Chondrocyte (in vitro differentiated cells): ENCODE results near the gene IL1F10. TPM values are rescaled to one million over a fixed set of nuclear protein-coding genes. Genes with fewer than 3 reads are reported as not detected.

Experiments
- DNase-seq: peaks from one replicate; pipeline ENCODE4 v3.0.0; 2021; ENCODE audit warnings: mixed read lengths, low spot score
- H3K27ac Mint-ChIP-seq: one replicate; pipeline ENCODE4 v1.8.0; 2021; ENCODE audit warnings: mild to moderate bottlenecking, moderate library complexity, mixed read lengths; ENCODE audit not compliant: unreplicated experiment
- H3K27me3 Mint-ChIP-seq: 2 replicates; pipeline ENCODE4 v1.8.0; 2021; ENCODE audit warnings: low read depth, mixed read lengths
- H3K36me3 Mint-ChIP-seq: 2 replicates; pipeline ENCODE4 v1.8.0; 2021; ENCODE audit warnings: low read depth, mixed read lengths
- H3K4me1 Mint-ChIP-seq: 2 replicates; pipeline ENCODE4 v1.8.0; 2021; ENCODE audit warnings: low read depth, mild to moderate bottlenecking, mixed read lengths
- H3K4me3 Mint-ChIP-seq: one replicate; pipeline ENCODE4 v1.8.0; 2021; ENCODE audit warnings: mild to moderate bottlenecking, moderate library complexity, mixed read lengths; ENCODE audit not compliant: unreplicated experiment
- H3K9me3 Mint-ChIP-seq: 2 replicates; pipeline ENCODE4 v1.8.0; 2021; ENCODE audit warnings: low read depth, mixed read lengths
- total RNA-seq: library from RNA; stranded (reverse); gene quantifications from 3 replicates; pipeline ENCODE4 v1.2.1, GENCODE V29; 2021
- TF ChIP-seq, protein P1 (sequence below): fragments of 200-600 bp; sonication (generic); IDR thresholded peaks from 2 replicates; pipeline ENCODE4 v1.5.0; 2021; ENCODE audit warnings: antibody characterized with exemption, mild to moderate bottlenecking, moderate library complexity

IL1F10 gene
- total RNA-seq, 1 donor from 2014 or later, result not detected

- no peaks in the 10 kb centered on the region for H3K36me3 Mint-ChIP-seq
- H3K4me1 Mint-ChIP-seq, result no peaks in the 10 kb centered on the region
- DNase-seq, result no peak
- TF ChIP-seq, protein P1, sequence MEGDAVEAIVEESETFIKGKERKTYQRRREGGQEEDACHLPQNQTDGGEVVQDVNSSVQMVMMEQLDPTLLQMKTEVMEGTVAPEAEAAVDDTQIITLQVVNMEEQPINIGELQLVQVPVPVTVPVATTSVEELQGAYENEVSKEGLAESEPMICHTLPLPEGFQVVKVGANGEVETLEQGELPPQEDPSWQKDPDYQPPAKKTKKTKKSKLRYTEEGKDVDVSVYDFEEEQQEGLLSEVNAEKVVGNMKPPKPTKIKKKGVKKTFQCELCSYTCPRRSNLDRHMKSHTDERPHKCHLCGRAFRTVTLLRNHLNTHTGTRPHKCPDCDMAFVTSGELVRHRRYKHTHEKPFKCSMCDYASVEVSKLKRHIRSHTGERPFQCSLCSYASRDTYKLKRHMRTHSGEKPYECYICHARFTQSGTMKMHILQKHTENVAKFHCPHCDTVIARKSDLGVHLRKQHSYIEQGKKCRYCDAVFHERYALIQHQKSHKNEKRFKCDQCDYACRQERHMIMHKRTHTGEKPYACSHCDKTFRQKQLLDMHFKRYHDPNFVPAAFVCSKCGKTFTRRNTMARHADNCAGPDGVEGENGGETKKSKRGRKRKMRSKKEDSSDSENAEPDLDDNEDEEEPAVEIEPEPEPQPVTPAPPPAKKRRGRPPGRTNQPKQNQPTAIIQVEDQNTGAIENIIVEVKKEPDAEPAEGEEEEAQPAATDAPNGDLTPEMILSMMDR, result no peak
- no peak overlapping the region for H3K27ac Mint-ChIP-seq
- H3K4me3 Mint-ChIP-seq, result no peak overlapping the region
- H3K9me3 Mint-ChIP-seq, result peaks cover 22% of the 10 kb centered on the region
- H3K27me3 Mint-ChIP-seq, result peaks cover 36% of the 10 kb centered on the region
Observed at GRCh38 chr2:113057117-113057516, 10.7 kb upstream of the IL1F10 start.

DNA sequence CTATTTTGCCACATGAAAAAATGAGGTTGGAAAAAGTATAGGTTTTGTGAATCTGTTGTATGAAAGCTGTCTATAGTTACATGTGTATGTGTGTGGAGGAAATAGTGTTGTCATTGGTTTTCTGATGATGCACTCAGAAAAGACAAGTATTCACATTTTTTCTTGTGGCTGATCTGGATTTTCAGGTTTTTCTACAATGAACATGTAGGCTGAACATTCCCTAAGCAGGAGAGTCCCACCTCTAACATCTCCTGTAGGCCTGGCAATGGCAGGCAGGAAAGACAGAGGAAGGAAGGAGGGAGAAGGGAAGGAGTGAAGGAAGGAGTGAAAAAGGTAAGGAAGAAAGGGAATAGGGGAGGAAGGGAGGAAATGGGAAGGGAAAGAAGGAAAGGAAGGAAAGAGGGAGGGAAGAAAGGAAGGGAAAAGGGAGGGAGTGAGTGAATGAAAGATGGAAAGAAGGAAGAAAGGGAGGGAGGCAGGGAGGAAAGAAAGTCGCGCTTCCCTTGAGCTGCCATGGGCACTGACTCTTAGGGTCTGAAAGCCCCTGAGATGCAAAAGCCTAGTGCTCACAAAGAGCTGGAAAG lies 9.3 kb upstream of the IL1F10 start:
- no peak for DNase-seq
- H3K36me3 Mint-ChIP-seq, result no peaks in the 10 kb centered on the region
- TF ChIP-seq, protein P1, result no peak
- no peak overlapping the region for H3K4me3 Mint-ChIP-seq
- H3K27ac Mint-ChIP-seq, result no peak overlapping the region
- no peaks in the 10 kb centered on the region for H3K4me1 Mint-ChIP-seq
- H3K9me3 Mint-ChIP-seq, result peaks cover 22% of the 10 kb centered on the region
- H3K27me3 Mint-ChIP-seq, result peaks cover 35% of the 10 kb centered on the region

DNA sequence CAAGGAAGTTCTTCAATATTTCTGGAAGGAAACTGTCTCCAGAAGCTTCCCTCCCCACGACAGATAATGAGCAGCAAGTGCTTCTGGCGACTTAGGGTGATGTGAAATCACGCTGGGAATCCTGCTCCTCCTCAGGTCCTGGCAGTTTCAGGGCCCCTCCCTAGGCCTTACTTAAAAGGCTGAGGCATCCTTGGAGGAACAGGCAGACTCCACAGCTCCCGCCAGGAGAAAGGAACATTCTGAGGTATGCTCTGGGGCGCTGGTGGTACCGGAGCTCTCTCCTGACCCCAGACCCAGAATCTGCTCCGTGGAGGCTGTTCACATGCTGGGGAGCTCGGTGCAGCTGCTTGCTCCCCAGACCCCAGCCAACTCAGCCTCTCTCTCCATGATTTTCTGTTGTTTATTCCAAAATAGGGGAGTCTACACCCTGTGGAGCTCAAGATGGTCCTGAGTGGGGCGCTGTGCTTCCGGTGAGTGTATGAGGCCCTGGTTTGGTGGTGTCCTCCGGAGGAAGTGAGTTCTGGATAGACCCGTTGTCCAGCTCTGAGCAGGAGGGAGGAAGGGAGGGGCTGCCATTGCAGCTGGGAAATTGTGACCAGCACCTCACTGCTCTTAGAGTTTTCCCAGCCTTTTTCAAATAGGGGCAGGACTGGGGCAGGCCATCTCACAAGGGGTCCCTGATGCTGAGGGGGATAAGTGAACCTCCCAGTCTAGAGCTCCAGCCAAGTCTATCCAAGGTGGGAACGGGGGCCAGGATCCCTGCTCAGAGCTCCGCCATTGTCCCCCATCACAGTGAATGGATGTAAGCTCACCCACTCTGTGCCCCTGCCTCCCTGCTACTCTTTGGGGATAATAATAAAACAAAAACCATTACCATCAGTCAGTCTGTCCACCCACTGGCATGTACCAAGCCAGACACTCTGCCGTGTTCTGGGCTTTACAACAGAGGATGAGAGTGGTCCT lies 8.5 kb upstream of the IL1F10 start, which contains the start of gene IL36RN:
Gene IL36RN, plus strand, starts transcription at position 201 of the 963 bp plus-strand sequence. Its CDS starts 241 bp downstream, at position 442.
- Mint-ChIP-seq H3K36me3 (no peaks in the 10 kb centered on the region), H3K27ac (no peak within 1 kb of the TSS), H3K4me1 (no peaks in the 10 kb centered on the region), H3K27me3 (peaks cover 32% of the 10 kb centered on the region), H3K9me3 (peaks cover 17% of the 10 kb centered on the region), H3K4me3 (no peak within 1 kb of the TSS)
- no peak for DNase-seq
- TF ChIP-seq, protein P1, result no peak

DNA sequence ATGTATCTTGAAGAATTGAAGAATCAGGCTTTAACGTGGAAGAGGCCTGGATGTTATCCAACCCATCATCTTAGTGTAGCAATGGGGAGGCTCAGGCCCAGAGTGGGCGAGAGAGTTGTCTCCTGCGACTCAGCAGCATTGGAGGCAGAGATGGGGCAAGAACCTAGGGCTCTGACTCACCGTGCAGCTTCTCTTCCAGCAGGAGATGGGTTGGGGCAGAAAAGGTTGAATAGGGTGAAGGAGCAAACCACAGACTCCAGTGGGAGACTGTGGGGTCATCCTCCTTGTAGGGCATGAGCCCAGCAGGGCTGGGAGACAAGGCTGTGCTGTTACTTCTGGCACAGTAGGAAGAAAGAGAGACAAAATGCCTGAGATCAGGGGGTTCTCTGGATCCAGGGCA lies 7.4 kb upstream of the IL1F10 start:
- DNase-seq, result no peak
- no peak overlapping the region for H3K27ac Mint-ChIP-seq
- H3K36me3 Mint-ChIP-seq, result no peaks in the 10 kb centered on the region
- TF ChIP-seq, protein P1, result no peak
- no peaks in the 10 kb centered on the region for H3K4me1 Mint-ChIP-seq
- no peak overlapping the region for H3K4me3 Mint-ChIP-seq
- peaks cover 15% of the 10 kb centered on the region for H3K9me3 Mint-ChIP-seq
- H3K27me3 Mint-ChIP-seq, result peaks cover 31% of the 10 kb centered on the region

GRCh38 chr2:113060796-113061195 lies 7.0 kb upstream of the IL1F10 start:
- H3K4me3 Mint-ChIP-seq, result no peak overlapping the region
- H3K27ac Mint-ChIP-seq, result no peak overlapping the region

More at GRCh38 chr2:113060796-113061195, 7.0 kb upstream of the IL1F10 start:
- TF ChIP-seq, protein P1, result no peak
- Mint-ChIP-seq H3K4me1 (no peaks in the 10 kb centered on the region), H3K27me3 (peaks cover 31% of the 10 kb centered on the region), H3K36me3 (no peaks in the 10 kb centered on the region), H3K9me3 (peaks cover 13% of the 10 kb centered on the region)
- no peak for DNase-seq
